HCT116 (cell line): Measurements from ENCODE around the gene HPN.

ENCODE experiments used
- YY1 ChIP-seq: IDR thresholded peaks from 2 replicates; pipeline ENCODE4 v1.6.1; 2011; ENCODE audit warnings: low read length, low read depth, moderate library complexity, mild to moderate bottlenecking; ENCODE audit not compliant: insufficient replicate concordance; ENCODE audit errors: extremely low read depth
- TF ChIP-seq, protein P1 (sequence below), 3 experiments: fragments of 200-600 bp in 1 of 3; sonication (generic) in 1 of 3; IDR thresholded peaks in 2 of 3; conservative IDR thresholded peaks in 1 of 3; 2 replicates each; pipeline ENCODE4 v1.5.1; 2012 to 2017; ENCODE audit warnings: low read depth in 2 of 3, low read length in 2 of 3, antibody characterized with exemption in 1 of 3, borderline replicate concordance in 1 of 3, control low read depth in 1 of 3, mild to moderate bottlenecking in 1 of 3, mixed read lengths in 1 of 3, mixed run types in 1 of 3, moderate library complexity in 1 of 3; ENCODE audit not compliant: insufficient read depth in 1 of 3

DNA sequence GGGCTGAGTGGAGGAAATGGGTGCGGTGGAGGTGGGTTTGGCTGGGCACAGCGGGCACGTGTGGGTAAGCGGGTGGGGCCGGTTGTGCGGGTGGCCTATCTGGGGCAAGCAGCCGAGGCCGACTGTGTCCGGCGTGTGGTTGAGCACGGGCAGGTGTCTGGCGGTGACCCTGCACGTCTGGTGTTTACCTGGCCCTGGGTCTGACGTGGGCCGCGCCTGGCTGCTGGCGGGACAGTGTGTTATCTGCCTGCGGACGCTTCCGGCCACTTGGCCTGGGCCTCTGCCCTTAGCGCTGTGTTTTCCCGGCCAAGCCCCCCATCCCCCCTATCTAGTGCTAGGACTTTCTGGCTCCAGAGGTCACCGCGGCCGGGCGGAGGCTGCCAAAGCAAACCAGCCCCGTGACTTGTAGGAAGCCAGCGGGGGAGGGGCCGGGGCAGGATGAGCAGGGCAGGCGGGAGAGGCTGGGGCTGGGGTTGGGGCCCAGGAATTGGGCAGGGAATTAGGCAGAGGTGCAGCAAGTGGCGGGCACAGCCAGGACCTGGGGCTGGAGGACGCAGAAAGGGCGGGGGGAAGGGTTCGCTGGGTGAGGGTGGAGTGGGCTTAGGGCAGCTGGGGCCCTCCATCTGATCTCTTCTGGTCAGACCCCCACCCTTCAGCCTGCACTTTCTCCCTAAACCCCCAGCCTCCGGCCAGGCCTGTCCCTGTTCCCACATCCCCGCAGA is 534 bp upstream of the HPN start:
- no peak for TF ChIP-seq YY1
- TF ChIP-seq, protein P1, sequence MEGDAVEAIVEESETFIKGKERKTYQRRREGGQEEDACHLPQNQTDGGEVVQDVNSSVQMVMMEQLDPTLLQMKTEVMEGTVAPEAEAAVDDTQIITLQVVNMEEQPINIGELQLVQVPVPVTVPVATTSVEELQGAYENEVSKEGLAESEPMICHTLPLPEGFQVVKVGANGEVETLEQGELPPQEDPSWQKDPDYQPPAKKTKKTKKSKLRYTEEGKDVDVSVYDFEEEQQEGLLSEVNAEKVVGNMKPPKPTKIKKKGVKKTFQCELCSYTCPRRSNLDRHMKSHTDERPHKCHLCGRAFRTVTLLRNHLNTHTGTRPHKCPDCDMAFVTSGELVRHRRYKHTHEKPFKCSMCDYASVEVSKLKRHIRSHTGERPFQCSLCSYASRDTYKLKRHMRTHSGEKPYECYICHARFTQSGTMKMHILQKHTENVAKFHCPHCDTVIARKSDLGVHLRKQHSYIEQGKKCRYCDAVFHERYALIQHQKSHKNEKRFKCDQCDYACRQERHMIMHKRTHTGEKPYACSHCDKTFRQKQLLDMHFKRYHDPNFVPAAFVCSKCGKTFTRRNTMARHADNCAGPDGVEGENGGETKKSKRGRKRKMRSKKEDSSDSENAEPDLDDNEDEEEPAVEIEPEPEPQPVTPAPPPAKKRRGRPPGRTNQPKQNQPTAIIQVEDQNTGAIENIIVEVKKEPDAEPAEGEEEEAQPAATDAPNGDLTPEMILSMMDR (IDR thresholded peaks at IDR 0.05 in 2 of 3, conservative IDR thresholded peaks at IDR 0.05 in 1 of 3; ENCODE audit: borderline replicate concordance in 1 of 3, insufficient read depth in 1 of 3, low read depth in 2 of 3, low read length in 2 of 3), result no peak
